H1 (cell line): ENCODE measurements around the gene SLC27A4. TPM values are rescaled to one million over a fixed set of nuclear protein-coding genes. Genes with fewer than 3 reads are reported as not detected.
A peak's percentile ranks its signal among the peaks of the same experiment; 100 is the strongest.

ENCODE experiments used
- CBX5 ChIP-seq: fragments of 300-800, 300-1000 bp; sonication (generic); IDR thresholded peaks from 2 replicates; pipeline ENCODE4 v1.7.1; 2016; ENCODE audit warnings: antibody characterized with exemption, low read length, low read depth
- CHD7 ChIP-seq: fragments of 300-600 bp; sonication (generic); IDR thresholded peaks from 2 replicates; pipeline ENCODE4 v1.7.1; 2012; ENCODE audit warnings: low read length, moderate library complexity, mild to moderate bottlenecking, inconsistent platforms; ENCODE audit not compliant: insufficient replicate concordance
- JUND ChIP-seq: IDR thresholded peaks from 2 replicates; pipeline ENCODE4 v1.6.1; 2011; ENCODE audit warnings: mild to moderate bottlenecking, improper control_type of control experiment, low read length
- KDM4A ChIP-seq: IDR thresholded peaks from one replicate; pipeline ENCODE4 v1.7.1; 2012; ENCODE audit warnings: low read depth, mild to moderate bottlenecking, moderate library complexity, low read length, inconsistent platforms; ENCODE audit not compliant: severe bottlenecking
- NANOG ChIP-seq: IDR thresholded peaks from 2 replicates; pipeline ENCODE4 v1.6.1; 2011; ENCODE audit warnings: low read length, low read depth, mild to moderate bottlenecking, inconsistent platforms; ENCODE audit not compliant: insufficient read depth, poor library complexity, severe bottlenecking
- RNF2 ChIP-seq: fragments of 200-900, 300-1000 bp; sonication (generic); IDR thresholded peaks from 2 replicates; pipeline ENCODE4 v1.7.1; 2016; ENCODE audit warnings: borderline replicate concordance, low read depth, mild to moderate bottlenecking, antibody characterized with exemption, low read length; ENCODE audit not compliant: poor library complexity, severe bottlenecking; ENCODE audit errors: missing control alignments
- RXRA ChIP-seq: IDR thresholded peaks from 2 replicates; pipeline ENCODE4 v1.6.1; 2011; ENCODE audit warnings: low read depth, mild to moderate bottlenecking, low read length, moderate library complexity; ENCODE audit not compliant: insufficient read depth
- polyA plus RNA-seq, 7 experiments: library from polyadenylated mRNA; depleted of rRNA in 3 of 7; stranded (reverse) in 5 of 7; unstranded in 2 of 7; fragments of >200 nt in 5 of 7; fragments of 200-250 nt in 2 of 7; gene quantifications; 1 replicate in 5 of 7; 2 replicates in 1 of 7; 4 replicates in 1 of 7; pipeline versions ENCODE4 v1.2.1 to v1.2.3, GENCODE V29; 2011 to 2013; ENCODE audit warnings: missing spikeins in 2 of 7, mixed read lengths in 2 of 7
- total RNA-seq: library from RNA; stranded (reverse); fragmentation: NEBNext Ultra II Directional; extraction: Animal tissue kit (Norgen Biotek cat#: 25700); gene quantifications from 2 replicates; pipeline ENCODE4 v1.2.1, GENCODE V29; 2021
- TF ChIP-seq, protein P1 (sequence below): IDR thresholded peaks from 2 replicates; pipeline ENCODE4 v1.6.1; 2012; ENCODE audit warnings: inconsistent platforms

Gene SLC27A4
- total and polyA plus RNA-seq, 2 of the 8 experiments (the other 6 are each of a cell fraction or from before 2014, with no cell fraction given), result 14.9 to 20.5 TPM

- peak; percentile 90 for TF ChIP-seq CHD7
- no peak for TF ChIP-seq KDM4A
- TF ChIP-seq, protein P1, sequence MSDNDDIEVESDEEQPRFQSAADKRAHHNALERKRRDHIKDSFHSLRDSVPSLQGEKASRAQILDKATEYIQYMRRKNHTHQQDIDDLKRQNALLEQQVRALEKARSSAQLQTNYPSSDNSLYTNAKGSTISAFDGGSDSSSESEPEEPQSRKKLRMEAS, result no peak
- TF ChIP-seq JUND, result no peak
- no peak for TF ChIP-seq RXRA
- TF ChIP-seq RNF2, result no peak
- TF ChIP-seq NANOG, result peak; percentile 92
- TF ChIP-seq CBX5, result no peak
Measured at GRCh38 chr9:128383007-128383753, 42.9 kb downstream of the SLC27A4 start (continued).
